Occipital lobe (tissue), 2 donors: ENCODE results near the gene CCDC30. TPM values are rescaled to one million over a fixed set of nuclear protein-coding genes. Genes with fewer than 3 reads are reported as not detected.
"Not testable (repeated sequence)": the region's sequence is repeated elsewhere in the genome, so short reads cannot be mapped to it uniquely, and the experiment has no call there.

Experiments
- DNase-seq: peaks from one replicate; lab custom pipeline; 2025; lab: John Stamatoyannopoulos, UW
- total RNA-seq: library from RNA; depleted of rRNA; stranded (reverse); fragments of >200 nt; gene quantifications from one replicate; pipeline ENCODE4 v1.2.3, GENCODE V29; 2014

Gene CCDC30
- total RNA-seq, 1 donor from 2014 or later: 15.4 TPM

DNA sequence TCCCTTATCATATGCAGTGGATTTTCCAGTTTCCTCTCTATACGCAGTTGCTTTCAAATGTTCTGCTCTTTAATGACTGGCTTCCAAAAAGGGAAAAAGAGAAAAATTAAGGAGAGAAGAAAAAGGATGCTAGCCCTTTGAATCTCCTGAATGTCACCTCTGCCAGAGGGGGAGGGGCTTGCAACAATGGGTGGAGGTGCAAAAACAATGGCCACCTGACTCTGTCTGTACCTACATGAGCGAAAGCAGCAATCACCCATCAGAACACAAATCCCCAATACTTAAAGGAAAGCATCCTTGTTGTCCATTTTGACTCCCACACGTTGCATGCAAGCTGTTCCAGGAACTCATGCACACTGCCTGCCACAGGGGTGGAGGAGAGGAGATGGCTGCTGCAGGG, 61.2 kb downstream of the CCDC30 start:
- no peak for DNase-seq

DNA sequence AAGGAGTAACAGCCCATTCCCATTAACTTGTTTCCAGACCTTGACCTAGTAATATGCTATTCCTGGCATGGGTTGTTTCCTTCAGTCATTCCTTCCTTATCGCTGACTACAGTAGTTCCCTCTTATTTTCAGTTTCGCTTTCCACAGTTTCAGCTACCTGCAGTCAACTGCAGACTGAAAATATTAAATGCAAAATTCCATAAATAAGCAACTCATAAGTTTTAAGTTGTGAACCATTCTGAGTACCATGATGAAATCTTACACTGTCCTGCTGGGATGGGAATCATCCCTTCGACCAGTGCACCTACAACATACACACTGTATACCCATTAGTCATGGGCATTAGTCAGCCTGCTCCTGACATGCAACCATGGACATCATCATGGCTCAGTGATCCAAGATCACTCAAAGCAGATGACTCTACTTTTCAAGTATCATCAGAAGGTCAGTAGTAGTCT, 66.7 kb downstream of the CCDC30 start:
- DNase-seq: no peak

DNA sequence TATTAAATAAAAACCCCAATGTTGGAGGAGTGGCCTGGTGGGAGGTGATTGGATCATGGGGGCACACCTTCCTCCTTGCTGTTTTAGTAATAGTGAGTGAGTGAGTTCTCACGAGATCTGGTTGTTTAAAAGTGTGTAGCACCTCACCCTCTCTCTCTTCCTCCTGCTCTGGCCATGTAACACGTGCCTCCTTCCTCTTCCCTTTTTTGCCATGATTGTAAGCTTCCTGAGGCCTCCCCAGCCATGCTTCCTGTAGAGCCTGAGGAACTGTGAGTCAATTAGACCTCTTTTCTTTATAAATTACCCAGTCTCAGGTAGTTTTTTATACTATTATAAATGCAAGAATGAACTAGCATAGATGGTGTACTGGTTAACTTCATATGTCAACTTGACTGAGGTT, 68.0 kb downstream of the CCDC30 start:
- DNase-seq: no peak

DNA sequence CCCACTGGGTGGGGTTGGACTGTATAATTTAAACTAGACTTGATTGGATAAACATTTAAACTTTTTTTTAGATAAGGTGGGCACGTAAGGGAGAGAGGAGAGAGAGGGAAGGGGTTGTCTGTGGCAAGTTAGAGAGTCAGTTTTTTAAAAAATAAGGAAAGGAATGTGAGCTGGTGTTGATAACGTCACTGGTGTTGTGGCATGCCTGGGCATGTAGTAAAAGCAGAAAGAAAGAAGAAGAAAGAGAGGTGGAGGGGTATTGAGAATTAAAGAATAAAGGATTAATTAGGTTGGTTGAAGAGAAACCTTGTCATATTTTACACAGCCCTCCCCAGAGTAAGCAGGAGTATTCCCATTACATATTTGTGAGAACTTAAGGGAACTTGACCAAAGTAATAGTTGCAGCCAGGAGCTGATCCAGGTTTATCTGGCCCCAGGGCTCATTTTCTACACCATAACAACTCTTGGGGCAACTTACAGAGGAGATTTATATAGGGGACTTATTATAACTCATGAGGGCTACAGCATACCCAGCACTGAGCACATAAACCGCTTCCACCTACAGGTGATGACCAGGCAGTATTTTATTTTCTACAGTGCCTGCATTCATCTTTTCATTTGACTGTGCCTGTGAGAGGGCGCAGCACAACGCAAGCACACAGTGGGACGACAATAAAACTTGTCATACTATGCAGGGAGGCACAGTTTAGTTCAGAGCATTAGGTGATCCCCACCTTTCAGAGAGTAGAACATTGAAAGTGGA, 70.2 kb downstream of the CCDC30 start:
- DNase-seq: no peak

DNA sequence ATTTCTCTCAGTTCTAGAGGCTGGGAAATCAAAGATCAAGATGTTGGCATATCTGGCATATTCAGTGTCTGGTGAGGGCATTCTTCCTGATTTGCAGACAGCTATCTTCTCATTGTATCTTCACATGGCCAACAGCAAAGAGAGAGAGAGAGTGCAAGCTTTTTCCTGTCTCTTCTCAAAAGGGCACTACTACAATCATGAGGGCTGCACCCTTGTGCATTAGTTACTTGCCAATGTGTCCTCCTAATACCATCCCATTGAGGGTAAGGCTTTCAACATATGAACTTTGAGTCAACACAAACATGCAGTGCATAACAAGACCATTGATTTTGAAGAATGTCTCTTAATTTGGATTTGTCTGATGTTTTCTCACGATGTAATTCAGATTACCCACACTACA, 78.0 kb downstream of the CCDC30 start:
- no peak for DNase-seq

DNA sequence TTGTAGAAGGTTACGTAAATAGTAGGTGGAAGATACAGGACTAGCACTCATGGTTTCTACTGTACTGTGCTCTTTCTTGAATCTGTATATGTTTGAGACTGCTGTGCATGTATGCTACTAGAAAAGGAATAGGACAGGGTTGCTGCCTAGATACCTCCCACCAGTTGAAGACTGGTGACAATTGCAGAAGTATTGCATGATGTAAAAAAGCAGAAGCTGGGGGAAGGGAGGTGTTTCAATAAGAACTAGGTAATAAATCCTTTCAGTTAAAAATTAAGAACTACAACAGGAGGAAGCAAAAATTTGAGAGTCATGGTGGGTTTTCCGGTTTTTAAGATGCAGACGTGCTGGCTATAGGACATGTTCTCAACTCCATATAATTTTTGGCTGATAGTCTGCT, 88.1 kb downstream of the CCDC30 start:
- no peak for DNase-seq

DNA sequence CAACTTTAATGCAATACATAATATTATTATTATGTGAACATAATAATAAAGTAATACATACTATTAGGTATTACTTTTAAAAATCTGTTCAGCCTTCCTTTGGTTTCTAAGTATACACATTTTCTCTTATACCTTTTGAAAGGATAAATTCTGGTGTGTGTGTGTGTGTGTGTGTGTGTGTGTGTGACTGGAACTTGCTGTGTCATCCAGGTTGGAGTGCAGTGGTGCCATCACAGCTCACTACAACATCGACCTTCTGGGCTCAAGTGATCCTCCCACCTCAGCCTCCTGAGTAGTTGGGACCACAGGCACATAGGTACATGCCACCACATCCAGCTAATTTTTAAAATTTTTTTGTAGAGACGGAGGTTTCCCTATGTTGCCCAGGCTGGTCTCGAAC, 88.5 kb downstream of the CCDC30 start:
- no peak for DNase-seq

DNA sequence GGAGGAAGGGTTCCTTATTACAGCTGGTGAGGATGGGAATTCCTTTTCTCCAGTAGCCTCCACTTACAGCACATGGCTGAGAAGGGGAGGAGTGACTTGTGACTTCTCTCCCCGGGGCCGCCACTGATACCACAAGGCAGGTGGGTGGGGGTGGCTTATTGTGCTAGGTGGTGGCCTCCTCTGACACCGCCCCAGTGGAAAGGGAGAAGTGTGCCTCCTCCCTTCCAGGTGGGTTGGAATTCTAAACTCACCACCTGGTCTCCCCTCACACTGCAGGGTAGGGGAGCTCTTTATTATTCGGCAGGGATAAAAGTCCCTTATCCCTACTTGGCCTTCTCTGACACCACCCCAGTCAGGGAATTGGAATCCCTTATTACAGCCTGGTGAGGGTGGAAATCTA, 89.5 kb downstream of the CCDC30 start:
- no peak for DNase-seq

DNA sequence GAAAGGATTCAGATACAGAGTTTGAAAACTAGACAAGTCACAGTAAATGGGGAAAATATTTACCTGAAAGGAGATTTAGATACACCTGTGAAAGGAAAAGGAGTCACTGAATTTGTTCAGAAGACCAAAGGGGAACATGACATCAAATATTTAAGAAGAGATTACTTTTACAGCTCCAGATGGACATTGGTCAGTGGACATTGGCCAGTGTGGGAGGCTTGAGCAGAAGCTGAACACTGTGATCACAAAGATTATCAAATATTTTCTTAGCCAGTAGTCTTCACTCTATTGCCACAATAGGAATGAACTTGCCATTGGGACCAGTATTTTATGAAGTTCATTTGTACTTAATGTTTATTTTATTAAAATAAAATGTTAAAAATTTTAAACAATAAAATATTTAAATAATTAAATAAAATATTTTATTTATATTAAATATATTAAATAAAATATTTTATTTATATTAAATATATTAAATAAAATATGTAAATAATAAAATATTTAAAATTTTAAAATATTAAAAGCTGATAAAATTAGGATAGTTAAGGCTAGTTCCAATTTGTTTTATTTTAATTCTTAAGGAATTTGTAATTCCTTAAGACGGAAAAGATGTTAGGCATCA, 94.3 kb downstream of the CCDC30 start:
- no peak for DNase-seq

DNA sequence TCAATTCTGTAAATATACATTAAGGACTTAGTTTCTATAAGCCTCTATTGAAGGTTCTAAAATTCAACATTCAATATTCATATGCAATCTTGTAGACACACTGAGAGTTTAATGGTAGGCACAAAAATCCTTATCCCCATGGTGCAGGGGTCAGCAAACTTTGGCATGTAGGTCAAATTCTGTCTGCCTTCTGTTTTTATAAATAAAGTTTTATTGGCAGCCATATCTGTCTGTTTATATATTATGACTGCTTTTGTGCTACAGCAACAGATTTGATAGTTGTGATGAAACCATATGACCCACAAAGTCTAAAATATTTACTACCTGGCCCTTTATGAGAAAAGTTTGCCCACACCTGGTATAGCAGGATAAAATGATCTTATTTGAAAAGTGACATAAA, 104.0 kb downstream of the CCDC30 start:
- DNase-seq: no peak

DNA sequence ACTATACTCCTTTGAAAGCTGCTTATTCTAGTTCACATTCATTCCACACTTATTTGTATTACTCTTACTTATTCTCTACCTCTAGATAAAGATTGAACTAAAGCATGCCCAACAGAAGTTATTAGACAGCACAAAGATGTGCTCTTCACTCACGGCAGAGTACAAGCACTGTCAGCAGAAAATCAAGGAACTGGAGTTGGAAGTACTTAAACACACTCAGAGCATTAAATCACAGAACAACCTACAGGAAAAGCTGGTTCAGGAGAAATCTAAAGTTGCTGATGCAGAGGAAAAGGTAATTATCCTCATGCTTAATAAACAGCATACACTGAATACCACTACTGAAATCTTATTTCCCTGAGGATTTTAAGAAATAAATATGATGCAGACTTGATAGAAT, 113.8 kb downstream of the CCDC30 start:
- DNase-seq: no peak

DNA sequence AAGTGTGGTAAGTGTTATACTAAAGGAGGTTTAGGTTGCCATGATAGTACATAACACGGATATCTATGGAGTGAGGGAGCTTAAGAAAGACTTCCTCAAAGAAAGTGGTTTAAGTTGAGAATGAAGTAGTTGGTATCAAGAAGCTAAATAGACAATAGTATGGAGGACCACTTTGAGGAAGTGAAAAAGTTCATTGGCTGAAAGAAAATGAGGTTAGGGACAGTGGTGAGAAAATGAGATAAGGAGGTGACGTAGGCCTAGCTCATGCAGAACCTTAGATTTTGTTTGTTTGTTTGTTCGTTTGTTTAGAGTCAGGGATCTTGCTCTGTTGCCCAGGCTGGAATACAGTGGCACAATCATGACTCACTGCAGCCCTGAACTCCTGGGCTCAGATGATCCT, 122.9 kb downstream of the CCDC30 start:
- DNase-seq: no peak

DNA sequence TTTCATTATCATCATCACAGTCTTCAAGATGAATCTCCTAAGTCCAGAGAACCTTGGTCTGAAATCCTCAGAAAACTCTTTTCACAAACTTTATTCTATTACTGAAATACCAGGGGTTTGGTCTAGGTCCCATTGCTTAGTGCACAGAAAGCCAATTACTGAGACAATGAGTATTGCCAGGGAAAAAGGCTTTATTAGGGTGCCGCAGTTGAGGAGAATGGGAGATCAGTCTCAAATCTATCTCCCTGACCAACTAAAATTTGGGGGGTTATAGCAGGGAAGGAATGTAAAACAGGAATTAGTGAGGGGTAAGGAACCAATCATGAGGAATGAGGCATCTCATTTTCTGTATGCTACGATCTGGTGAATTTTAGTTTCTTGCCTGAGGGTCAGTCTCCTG, 124.7 kb downstream of the CCDC30 start:
- DNase-seq: no peak

DNA sequence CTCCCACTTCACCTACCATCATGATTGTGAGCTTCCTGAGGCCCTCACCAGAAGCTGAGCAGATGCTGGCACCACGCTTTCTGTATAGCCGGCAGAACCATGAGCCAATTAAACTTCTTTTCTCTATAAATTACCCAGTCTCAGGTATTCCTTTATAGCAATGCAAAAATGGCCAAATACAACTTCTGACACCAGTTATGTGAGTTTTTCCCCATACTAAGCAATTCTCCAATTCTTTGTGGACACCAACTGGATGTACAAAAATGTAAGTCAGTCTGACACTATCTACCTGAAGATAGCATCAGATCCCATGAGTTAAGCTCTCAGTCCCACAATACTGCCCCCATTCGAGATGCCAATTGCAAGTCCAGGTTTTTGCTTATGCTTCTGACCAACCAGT, 129.7 kb downstream of the CCDC30 start:
- no peak for DNase-seq

DNA sequence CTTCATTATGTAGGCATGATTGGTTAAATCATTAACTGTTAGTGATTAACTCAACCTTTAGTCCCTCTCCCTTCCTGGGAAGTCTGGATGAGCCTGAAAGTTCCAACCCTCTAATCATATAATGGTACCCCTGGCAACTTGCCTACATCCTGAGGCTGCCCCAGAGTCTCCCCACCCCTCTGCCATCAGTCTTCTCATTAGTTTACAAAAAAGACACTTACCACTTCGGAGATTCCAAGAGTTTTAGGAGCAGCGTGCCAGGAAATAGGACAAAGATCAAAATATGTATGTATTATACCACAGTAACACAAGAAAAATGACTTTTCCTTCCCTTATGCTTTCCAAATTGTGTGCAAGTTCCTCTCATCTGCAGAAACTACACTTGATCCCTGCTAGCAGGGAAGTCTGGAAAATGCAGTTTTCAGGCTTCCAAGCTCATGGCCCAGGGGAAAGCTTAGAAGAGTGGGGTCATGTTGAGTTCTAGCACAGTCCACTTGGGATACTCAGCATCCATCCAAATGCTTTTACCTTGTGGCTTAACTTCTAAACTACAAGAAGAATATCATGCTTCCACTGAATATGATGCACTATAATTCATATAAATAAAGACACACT, 130.5 kb downstream of the CCDC30 start:
- no peak for DNase-seq

DNA sequence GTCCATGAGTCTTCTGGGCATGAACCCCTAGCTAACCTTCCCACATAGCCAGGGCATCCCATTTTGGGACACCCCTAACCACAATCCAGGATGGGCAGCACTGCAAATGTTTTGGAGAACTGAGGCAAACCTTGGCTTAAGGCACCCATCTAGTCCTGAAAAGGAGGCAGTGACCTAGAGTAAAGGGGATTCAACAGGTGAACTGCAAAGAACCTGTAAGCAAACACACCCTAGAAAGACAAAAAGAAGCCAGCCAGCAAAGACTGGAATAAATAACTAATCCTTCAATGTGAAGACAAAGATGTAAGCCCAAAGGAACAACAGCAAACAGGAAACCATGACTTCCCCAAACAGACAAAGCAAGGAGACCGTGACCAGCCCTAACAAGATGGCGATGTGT, 138.4 kb downstream of the CCDC30 start:
- no peak for DNase-seq

DNA sequence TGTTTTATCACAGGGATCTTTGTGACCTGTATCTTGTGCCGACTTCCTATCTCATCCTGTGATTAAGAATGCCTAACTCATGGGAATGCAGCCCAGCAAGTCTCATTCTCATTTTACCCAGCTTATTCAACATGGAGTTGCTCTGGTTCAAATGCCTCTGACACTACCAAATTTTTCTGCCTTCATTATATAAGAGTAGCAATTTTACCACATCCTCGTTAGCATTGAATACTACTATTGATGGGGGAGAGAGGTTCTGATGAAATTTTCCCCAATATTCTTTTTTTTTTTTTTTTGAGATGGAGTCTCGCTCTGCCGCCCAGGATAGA, 150.7 kb downstream of the CCDC30 start:
- DNase-seq: no peak

DNA sequence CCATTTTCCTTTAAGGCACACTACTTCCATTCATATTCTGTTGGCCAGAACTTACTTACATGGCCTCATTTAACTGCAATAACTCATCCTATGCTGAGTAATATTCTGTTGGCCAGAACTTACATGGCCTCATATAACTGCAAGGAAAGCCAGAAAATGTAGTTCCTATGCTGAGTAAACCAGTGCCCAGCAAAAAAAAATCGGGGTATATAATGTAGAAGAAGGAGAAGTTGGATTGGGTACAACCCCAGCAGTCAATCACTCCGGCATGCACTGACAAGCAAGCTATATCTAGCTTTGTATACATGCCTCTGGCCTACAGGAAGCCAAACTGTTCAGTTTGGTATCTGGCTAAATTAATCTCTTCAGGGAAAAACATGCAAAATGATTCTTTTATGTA, 155.8 kb downstream of the CCDC30 start:
- no peak for DNase-seq

DNA sequence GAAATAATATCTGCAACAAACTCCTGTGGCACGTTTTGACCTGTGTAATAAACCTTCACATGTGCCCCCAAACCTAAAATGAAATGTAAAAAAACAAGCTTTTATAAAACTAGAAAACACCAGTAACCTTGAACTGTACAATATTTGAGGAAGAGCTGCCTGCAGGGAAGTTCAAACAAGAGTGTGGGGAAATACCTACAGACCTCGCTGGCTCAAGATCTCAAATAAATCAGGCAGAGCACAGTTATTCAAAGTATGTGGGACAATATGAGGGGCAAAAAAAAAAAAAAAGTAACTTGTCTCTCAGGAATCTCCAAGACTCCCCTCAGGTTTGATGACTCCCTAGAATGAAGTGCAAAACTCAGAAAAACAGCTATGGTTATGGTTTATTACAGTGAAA, 157.2 kb downstream of the CCDC30 start:
- DNase-seq: no peak

DNA sequence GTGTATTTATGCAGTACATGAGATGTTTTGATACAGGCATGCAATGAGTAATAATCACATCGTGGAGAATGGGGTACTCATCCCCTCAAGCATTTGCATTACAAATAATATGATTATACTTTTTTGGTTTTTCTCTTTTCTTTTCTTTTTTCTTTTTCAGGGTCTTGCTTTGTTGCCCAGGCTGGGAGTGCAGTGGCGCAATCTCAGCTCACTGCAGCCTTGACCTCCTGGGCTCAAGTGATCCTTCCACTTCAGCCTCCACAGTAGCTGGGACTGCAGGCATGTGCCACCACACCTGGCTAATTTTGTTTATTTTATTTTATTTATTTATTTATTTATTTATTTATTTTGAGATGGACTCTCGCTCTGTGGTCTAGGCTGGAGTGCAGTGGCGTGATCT, 158.1 kb downstream of the CCDC30 start:
- not testable (repeated sequence) for DNase-seq

DNA sequence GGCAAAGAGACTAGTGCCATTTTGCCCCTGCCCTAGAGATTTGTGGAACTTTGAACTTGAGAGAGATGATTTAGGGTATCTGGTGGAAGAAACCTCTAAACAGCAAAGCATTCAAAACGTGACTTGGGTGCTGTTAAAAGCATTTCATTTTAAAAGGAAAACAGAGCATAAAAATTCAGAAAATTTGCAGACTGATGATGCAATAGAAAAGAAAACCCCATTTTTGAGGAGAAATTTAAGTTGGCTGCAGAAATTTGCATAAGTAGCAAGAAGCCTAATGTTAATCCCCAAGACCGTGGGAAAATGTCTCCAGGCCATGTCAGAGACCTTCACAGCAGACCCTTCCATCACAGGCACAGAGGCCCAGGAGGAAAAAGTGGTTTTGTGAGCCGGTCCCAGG, 164.1 kb downstream of the CCDC30 start:
- not testable (repeated sequence) for DNase-seq

DNA sequence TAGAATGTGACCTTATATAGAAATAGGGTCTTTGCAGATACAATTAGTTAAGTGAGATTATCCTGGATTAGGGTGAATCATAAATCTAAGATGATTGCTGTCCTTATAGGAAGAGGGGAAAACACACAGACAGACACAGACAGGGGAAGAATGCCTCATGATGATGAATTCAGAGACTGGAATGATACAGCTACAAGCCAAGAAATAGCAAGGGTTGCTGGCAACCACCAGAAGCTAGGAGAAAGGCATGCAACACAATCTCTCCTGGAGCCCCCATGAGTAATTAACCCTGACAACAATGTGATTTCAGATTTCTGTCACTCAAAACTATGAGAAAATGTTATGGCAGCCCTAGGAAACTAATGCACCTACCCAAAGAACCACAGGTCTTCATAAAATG, 176.0 kb downstream of the CCDC30 start:
- DNase-seq: no peak

DNA sequence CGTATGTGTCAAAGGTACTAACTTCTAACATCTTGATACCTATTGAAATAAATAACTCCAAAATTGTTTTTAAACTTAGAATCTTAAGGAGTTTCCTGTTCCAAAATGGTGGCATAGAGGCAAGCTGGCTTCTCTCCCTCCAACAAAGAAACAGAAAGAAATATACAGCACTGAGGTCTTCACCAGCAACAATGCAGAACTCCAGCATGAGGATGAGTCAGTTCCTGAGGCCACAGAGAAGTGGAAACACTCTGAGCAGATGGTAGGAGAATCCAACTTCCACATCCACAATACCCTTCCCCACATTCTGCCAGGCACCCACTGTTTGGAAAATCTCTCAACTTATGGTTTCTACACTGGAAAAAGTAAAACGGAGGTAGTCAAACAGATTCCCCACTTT, 183.0 kb downstream of the CCDC30 start:
- DNase-seq: no peak
